ENCODE data around the gene UMAD1.

GRCh38 chr7:7908622-7909145 lies 268.1 kb downstream of the UMAD1 start:
- TF ChIP-seq POLR2A (IDR thresholded peaks at IDR 0.05), result no peak
- no peak for TF ChIP-seq CTCF (IDR thresholded peaks at IDR 0.05)
